Measurements from ENCODE around the gene PLCG2.
"Not testable (repeated sequence)": the region's sequence is repeated elsewhere in the genome, so short reads cannot be mapped to it uniquely, and the experiment has no call there.

PLCG2 gene

DNA sequence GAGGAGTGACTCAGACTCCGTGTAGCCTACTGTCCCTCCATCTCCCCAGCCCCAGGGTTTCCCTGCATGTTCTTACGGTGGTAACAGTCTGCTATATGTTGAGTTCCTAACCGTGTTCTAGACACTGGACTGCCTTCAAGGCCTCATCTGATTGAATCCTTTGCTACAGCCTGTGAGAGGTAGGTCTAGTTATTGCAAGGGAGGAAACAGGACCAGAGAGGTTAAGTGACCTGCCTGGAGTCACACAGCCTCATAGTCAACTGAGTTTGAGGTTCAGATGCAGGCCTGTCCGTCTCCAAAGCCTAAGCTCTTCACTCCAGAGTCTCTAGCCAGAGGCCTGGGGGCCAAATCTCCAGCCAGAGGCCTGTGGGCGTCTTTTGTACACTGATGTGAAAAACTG, 134.1 kb downstream of the PLCG2 start:
- DNase-seq (ENCODE audit: low read depth), result no peak

DNA sequence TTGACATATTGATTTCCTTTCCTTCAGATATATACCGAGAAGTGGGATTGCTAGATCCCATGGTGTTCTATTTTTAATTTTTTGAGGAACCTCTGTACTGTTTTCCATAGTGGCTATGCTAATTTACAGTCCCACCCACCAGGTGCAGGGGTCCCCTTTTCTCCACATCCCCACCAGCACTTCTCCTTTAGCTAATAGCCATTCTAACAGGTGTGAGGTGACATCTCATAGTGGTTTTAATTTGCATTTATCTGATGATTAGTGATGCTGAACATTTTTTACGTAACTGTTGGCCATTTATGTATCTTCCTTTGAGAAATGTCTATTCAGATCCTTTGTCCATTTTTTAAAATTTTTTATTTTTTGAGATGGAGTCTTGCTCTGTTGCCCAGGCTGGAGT, 138.3 kb downstream of the PLCG2 start:
- no peak for DNase-seq (ENCODE audit: low read depth)

DNA sequence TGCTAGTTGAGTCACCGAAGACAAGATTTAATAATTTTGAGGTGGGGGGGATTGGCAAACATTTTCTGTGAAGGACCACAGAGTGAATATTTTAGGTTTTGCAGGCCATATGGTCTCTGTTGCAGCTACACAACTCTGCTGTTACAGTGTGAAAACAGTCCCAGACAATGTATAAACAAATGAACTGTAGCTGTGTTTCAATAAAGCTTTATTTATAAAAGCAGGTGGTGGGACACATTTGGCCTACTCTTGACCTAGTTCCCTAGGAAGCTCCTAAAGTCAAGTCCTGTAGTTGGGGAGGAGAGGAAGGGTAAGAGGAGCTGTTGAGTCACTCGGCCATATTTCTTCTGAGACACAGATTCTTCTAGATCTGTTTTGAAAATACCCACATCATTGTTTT, 139.8 kb downstream of the PLCG2 start:
- DNase-seq (ENCODE audit: low read depth), result no peak

DNA sequence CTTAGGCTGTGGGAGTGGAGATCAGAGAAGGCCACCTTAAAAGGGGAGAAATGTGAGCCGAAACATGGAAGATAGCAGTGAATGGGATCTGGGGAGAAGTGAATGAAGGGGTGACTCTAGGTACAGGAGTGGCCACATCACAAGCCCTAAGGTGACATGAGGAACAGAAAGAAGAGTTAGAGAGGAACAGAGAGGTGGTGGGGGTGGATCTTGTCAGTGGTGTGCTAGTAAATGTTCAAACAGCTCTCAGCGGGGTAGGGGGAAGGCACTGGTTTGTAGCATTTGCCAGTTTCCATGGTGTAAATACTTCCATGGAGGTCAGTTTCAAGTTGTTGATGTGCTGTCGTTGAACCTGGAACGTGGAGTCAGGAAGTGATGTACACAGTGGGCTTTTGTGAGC, 141.4 kb downstream of the PLCG2 start:
- DNase-seq (ENCODE audit: low read depth), result no peak

DNA sequence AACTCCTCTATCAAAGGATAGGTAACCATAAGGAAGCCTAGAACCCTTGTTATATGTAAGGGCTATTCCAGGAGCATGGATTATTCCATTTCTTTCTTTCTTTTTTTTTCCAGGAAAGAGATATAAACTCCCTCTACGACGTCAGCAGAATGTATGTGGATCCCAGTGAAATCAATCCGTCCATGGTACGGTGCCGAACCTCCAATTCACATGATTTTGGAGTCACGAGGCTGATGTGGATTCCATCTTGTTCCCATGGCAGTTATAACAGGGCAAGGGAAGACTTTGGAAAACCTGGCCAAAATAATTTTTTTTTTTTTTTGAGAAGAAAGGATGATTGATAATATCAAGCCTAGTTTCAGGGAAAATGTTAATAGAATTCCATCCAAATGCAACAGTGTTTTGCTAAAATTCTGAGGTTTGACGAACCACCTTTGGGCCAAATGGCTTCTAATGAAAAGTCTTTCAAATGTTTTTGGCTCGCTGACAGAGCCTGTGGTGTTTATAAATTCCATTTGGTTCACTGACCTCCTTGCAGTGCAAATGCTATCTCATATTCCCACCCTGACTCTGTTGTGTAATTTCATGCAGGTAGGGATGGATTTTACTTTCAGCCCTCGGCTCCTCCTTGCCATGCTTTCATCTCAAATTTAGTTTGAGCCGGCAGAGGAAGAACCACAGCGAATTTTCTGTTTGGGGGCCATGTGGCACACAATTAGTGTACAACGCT, 142.2 kb downstream of the PLCG2 start:
- no peak for DNase-seq (ENCODE audit: low read depth)

DNA sequence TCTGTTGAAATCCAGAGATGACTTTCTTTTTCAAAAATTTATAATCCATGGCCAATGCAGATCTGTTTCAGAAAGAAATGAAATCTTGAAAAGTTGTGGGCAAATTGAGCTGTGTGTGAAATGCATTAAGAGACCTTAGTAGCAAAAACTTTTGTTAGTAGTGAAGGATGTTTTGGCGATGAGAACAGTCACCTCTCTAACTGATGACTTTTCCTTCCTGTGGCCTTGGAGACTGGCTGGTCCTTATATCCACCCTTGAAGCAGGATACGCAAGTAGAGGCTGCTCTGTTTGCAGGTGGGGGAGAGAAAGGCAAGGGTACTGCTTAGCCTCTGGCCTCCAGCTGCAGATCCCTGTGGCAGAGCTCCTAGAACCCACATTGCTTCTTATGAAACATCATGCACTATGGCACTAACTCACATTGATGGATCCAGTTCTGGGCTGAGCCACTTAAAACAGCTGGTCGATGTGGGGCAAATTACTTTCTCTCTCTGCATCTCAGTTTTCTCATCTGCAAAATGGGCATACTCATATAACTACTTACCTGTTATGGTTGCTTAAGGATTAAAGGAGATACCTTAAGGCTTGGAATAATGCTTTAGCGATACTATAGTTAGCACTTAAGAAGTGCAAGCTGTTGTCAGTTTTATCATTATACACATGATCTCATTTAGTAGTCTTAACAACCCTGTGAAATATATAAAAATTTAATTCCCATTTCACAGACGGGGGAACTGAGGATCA, 142.9 kb downstream of the PLCG2 start:
- no peak for DNase-seq (ENCODE audit: low read depth)

DNA sequence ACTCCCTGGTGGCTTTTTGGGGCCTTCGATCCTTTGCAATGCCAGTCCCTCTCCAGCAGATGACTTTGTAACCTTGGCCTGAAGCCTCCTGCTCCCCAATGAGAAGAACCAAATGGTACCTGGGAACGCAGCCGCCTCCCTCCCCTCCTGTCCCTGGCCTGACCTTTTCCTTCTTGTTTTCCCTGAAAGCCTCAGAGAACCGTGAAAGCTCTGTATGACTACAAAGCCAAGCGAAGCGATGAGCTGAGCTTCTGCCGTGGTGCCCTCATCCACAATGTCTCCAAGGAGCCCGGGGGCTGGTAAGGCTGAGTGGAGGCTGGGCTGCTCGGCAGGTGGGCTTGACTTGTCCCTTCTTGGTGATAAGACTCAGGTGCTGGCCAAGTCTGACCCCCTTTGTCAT, 144.2 kb downstream of the PLCG2 start:
- DNase-seq (ENCODE audit: low read depth), result no peak

DNA sequence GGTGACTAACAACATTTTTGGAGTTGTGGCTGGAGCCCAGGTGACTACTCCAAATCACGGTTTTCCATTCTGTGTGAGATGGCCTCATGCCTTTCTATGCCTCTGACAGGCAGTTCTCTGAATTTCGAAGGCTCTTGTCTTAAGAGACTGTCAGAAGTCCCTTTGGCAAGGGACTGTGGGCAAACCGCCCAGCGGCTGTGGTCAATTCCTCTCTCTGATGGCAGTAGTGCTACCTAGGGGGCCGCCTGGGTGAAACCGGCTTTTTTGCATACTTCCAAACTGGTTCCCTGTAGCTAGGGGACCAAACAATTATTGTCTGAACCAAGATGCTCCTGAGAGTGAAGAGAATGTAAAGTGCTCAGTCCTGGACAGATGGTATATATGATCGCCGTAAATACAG, 145.9 kb downstream of the PLCG2 start:
- no peak for DNase-seq (ENCODE audit: low read depth)

DNA sequence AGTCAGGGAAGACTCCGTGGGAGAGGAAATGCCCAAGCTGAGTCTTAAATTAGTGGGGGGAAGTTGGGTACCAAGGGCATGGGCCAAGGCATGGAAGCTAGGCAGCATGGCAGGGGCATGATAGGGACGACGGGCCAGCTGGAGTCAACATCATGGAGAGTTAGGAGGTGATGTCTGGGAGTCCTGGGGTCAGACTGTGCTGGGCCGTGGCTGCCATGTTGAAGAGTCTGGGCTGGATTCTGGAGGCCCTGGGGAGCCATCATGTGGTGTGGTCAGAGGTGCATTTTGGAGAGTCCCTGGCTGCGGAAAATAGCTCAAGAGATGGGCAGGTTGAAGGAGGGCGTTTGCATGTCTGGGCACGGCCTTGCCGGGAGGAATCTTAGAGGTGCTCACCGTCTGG, 146.9 kb downstream of the PLCG2 start:
- DNase-seq (ENCODE audit: low read depth), result no peak

DNA sequence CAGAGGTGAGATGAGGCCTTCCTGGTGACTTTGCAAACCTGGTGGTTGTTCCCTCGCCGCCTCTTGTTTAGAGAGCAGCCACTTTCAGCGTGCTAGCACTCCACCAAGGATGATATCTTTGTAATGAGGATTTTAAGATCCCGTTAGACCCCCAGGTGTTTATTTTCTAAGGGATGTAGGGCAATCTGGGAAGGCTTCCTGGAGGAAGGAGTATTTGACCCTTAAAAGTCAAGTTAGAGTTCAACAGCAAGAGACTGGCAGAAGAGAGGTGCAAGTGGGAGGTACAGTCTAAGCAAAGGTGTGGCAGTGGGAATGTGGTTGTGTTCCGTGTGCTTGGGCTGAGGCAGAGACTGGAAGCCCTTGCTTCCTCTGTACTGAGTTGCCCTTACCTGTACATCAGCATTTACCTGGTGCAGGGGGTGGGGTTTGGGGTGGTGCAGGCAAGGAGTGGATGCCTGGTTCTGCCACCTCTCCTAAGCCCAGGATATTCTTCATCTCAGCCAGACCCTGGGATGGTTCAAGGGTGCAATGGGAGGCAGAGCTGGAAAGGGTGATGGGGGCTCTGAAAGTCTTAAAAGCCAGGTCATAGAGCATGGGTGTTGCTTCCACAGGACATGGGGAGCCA, 148.6 kb downstream of the PLCG2 start:
- DNase-seq (ENCODE audit: low read depth), result no peak

DNA sequence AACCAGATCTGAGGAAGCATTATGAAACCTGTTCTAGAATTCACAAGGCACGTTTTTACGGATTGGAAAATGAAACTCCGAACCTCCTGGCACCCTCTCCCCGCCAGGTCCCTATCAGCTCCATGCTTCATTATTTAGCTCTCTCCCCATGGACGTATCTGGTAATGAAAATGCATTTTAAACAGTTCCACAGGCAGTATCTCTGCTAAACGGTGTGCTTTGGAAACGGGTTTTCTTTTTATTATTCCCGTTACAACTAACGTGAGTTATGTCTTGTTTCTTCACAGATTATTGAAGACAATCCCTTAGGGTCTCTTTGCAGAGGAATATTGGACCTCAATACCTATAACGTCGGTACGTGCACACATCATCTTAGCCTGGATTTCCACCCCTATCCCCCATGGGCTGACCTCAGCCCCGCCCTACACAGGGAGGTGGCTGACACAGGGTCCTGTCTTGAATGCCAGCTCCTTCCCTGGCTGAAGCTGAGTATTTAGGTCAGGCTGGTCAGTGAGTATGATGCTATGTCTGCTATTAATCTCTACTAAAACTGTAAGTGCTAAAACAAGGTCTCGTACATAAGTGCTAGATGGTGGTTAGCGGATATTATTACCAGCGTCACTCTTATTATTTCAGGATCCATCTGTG, 149.3 kb downstream of the PLCG2 start:
- DNase-seq (ENCODE audit: low read depth), result no peak

DNA sequence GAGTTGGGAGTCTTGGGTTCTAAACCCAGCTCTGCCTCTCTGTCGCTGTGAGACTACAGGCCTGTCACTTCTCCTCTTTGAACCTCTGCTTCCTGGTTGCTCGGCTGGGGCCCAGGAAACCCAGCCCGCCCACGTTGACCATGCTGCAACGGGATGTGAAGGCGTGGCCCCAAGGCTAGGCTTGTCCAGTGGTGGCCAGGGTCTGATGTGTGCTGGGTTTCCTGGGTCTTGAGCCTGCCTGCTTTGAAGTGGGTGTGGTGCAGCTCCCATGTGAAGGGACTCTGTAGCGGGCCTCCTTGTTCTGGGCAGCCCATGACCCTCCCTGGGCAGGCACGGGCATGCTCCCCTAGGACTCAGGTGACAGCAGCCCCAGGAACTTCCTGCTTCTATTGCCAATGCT, 149.9 kb downstream of the PLCG2 start:
- DNase-seq (ENCODE audit: low read depth), result no peak

DNA sequence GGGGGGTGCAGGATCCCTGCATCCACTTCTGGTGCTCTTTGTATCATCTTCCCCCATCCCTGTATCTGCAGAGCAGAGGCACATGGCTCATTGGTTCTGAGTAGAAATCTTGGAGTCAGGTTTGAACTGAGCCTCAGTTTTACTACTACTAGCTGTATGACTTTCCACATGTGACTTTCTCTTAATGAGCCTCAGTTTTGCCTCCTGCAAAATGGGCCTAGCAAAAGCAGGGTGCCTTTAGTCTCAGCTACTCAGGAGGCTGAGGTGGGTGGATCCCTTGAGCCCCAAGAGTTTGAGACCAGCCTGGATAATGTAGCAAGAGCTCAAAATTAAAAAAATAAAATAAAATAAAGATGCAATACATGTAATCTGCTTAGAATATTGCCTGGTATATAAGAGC, 150.8 kb downstream of the PLCG2 start:
- DNase-seq (ENCODE audit: low read depth), result no peak

DNA sequence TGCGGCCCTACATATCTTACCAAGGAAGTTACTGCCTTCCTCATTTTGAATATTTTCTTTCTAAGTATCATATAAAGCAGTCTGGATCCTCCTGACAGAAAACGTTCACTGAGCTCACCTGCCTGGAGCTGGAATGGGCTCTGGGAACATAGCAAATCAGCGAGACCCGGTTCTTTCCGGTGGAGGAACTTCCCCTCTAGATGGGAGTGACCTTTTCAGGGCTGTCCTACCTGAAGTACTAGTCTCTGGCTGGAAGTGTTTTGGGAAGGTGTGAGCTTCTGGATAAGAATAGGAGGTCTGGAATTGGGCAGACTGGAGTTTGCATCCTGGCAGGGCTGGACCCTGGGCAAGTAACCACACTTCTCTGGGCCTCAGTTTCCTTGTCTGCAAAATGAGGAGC, 152.8 kb downstream of the PLCG2 start:
- no peak for DNase-seq (ENCODE audit: low read depth)

DNA sequence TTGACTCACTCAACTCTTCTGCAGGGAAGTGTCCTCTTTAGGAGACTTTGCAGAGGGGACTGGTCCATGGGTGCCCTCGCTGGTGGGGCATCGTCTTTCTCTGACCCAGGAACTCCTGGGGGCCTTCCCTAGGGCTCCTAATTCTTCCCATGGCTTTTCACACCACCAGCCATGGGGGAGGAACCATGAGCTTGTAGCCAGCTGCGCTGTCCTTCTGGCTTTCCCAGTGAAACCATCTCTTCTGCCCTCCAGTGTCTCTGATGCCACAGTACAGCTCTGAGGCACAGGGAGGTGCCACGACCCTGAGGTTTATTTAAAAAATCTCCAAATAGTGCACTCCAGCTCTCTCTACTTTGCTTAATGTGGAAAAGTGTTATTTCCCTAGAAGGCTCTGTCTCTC, 153.6 kb downstream of the PLCG2 start:
- DNase-seq (ENCODE audit: low read depth), result peak; percentile 11

DNA sequence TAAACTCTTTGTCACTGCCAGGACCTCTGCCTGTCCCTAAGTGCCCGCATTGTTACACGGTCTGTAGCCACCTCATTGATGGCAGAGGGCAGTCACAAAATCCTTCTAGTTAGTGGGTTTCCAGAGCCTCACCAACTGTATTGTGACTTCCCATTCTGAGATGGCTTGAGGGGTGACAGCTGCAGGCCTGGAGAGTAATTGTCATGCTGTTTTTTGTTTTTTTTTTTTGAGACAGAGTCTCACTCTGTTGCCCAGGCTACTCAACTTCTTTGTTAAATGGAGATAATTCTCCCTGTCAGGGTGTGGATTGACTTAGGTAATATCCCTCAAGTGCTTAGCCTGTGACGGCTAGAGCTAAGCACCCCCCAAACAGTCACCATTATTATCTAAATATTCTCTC, 154.3 kb downstream of the PLCG2 start:
- no peak for DNase-seq (ENCODE audit: low read depth)

DNA sequence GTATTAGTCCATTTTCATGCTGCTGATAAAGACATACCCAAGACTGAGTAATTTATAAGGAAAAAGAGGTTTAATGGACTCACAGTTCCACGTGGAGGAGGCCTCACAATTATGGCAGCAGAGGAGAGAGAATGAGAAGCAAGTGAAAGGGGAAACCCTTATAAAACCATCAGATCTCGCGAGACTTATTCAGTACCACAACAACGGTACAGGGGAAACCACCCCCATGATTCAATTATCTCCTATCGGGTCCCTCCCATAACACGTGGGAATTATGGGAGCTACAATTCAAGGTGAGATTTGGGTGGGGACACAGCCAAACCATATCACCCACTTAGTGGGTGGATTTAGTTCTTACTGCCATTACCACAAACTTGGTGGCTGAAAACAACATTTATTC, 155.6 kb downstream of the PLCG2 start:
- not testable (repeated sequence) for DNase-seq (ENCODE audit: low read depth)

DNA sequence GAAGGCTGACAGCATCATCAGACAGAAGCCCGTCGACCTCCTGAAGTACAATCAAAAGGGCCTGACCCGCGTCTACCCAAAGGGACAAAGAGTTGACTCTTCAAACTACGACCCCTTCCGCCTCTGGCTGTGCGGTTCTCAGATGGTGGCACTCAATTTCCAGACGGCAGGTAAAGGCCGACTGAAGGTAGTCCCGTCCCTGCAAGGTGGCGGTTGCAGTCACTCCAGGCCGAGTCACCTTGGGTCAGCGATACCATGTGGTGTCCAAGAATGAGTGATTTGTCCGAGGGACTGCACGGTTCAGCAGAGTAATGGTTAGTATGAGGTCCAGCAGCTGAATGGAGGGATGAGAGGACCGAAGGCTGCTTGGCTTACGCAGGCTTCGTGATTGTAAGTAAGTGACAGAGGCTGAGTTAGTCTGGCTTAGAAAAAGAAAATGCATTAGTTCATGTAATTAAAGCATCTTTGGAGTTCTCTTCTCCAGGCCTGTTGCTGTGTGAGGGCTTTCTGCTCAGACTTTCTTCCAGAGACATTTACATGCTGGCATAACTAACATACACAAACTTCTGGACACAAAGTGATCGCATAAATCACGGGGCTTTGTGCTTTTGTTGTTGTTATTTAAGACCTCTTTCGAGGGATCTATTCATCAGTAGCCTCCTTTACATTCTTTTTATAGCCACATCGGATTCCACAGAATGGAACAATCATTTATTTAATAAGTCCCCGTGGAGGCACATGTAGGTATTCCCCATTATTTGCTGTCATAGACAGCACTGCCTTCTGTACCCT, 157.3 kb downstream of the PLCG2 start:
- DNase-seq (ENCODE audit: low read depth), result no peak

DNA sequence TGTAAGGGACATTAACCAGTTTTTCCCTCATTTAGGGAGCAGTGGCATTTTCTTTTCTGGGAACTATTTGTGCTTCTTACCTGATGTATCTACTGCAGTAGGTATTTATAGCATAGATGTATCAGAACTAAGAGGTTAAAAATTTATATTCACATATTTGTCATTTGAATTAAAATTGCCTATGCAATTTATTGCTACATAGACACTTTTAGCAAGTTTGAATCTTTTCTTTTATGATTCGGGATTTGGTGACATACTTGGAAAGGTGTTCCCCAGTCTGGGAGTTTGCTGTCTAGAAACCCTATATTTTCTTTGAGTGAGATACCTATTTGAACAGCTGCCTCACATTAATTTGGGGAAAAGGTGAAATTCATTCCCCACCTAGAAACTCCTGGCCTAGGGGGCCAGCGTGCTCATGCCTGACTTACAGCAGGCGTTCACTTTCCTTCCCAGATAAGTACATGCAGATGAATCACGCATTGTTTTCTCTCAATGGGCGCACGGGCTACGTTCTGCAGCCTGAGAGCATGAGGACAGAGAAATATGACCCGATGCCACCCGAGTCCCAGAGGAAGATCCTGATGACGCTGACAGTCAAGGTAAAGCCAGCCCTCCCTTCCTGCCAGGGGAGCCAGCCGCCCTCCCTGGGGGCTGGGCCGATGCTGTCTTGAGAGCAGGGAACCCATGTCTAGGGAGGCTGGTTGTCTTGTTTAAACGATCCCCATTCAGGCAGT, 158.4 kb downstream of the PLCG2 start:
- peak; percentile 25 for DNase-seq (ENCODE audit: low read depth)

DNA sequence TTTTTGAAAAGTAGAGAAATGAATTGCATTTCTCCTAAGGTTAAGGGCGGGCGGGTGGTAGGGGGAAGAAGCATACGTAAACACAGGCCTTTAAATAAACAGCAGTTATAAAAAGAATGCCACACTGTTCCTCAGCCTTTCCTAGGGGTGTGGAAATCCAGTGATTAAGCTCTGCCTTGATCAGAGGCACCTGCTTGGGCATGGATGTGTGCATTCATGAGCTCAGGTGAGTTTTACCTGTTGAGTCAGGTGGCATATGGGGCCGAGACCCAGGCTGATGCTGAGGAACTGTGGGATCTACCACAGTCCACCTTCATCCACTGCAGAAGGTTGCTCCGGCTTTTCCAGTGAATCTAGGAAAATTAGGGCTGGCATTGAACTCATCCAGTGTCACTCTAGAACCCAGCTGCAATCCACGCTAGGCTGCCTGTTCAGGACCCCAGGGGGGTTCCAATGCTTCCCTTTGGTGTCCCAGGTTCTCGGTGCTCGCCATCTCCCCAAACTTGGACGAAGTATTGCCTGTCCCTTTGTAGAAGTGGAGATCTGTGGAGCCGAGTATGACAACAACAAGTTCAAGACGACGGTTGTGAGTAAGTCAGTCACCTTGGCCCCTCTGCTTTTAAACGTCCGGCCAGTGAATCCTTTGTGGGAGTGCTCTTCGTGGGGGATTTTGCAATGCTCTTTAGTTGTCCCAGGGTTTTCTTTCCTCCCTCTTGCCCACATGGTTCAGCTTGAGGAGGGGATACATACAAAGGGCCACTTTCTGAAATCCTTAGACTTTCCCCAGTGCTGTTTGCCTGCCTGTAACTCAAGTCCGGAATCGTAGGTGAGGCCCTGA, 159.5 kb downstream of the PLCG2 start:
- no peak for DNase-seq (ENCODE audit: low read depth)
